GM23338 (cell line): ENCODE results near the gene CAD. TPM values are rescaled to one million over a fixed set of nuclear protein-coding genes. Genes with fewer than 3 reads are reported as not detected.

Source experiments
- ATAC-seq: fragments of 200-7000 bp; cut with Tn5 transposase; 3 replicates; pipeline ENCODE4 v1.9.1; 2020
- DNase-seq: peaks from one replicate; pipeline ENCODE4 v3.0.0-alpha.2; 2015; ENCODE audit warnings: low spot score
- H2AFZ ChIP-seq: fragments of 200-600 bp; sonication (generic); 2 replicates; pipeline ENCODE4 v1.8.0; 2016; ENCODE audit warnings: antibody characterized with exemption, mild to moderate bottlenecking, moderate library complexity
- H3F3A ChIP-seq: fragments of 200-600 bp; sonication (generic); replicated peaks from 2 replicates; pipeline ENCODE4 v1.8.0; 2017; ENCODE audit warnings: antibody characterized with exemption, mixed run types, low read depth
- H3K27ac ChIP-seq: fragments of 200-600 bp; sonication (generic); 2 replicates; pipeline ENCODE4 v1.6.1; 2016; ENCODE audit warnings: low read depth
- H3K27me3 ChIP-seq: fragments of 200-600 bp; sonication (generic); 2 replicates; pipeline ENCODE4 v1.8.0; 2016; ENCODE audit warnings: mild to moderate bottlenecking, mixed run types, moderate library complexity; ENCODE audit not compliant: insufficient read depth
- H3K36me3 ChIP-seq: fragments of 200-600 bp; sonication (generic); 2 replicates; pipeline ENCODE4 v1.8.0; 2016; ENCODE audit warnings: mild to moderate bottlenecking; ENCODE audit not compliant: insufficient read depth
- H3K4me1 ChIP-seq: fragments of 200-600 bp; sonication (generic); 2 replicates; pipeline ENCODE4 v1.8.0; 2016; ENCODE audit warnings: mild to moderate bottlenecking, moderate library complexity; ENCODE audit not compliant: insufficient read depth
- H3K4me2 ChIP-seq: fragments of 200-600 bp; sonication (generic); 2 replicates; pipeline ENCODE4 v1.7.1; 2017; ENCODE audit warnings: mixed run types
- H3K4me3 ChIP-seq: fragments of 200-600 bp; sonication (generic); 2 replicates; pipeline ENCODE4 v1.6.1; 2016; ENCODE audit warnings: mixed run types
- H3K79me2 ChIP-seq: fragments of 200-600 bp; sonication (generic); replicated peaks from 2 replicates; pipeline ENCODE4 v1.8.0; 2017; ENCODE audit warnings: mild to moderate bottlenecking; ENCODE audit not compliant: insufficient read depth
- H3K9me2 ChIP-seq: fragments of 200-600 bp; sonication (generic); 2 replicates; pipeline ENCODE4 v1.8.0; 2017; ENCODE audit not compliant: insufficient read depth
- H4K20me1 ChIP-seq: fragments of 200-600 bp; sonication (generic); replicated peaks from 2 replicates; pipeline ENCODE4 v1.8.0; 2017; ENCODE audit warnings: mild to moderate bottlenecking; ENCODE audit not compliant: insufficient read depth
- H3K27ac Mint-ChIP-seq: 2 replicates; pipeline ENCODE4 v1.8.0; 2020; ENCODE audit warnings: inconsistent platforms, mild to moderate bottlenecking, moderate library complexity, mixed read lengths
- H3K27me3 Mint-ChIP-seq: 3 replicates; pipeline ENCODE4 v1.8.0; 2022; ENCODE audit warnings: low read depth, mild to moderate bottlenecking, moderate library complexity, mixed read lengths, inconsistent platforms; ENCODE audit not compliant: insufficient read depth, poor library complexity
- H3K36me3 Mint-ChIP-seq: 3 replicates; pipeline ENCODE4 v1.8.0; 2021; ENCODE audit warnings: low read depth, mild to moderate bottlenecking, inconsistent platforms, moderate library complexity, mixed read lengths
- H3K4me1 Mint-ChIP-seq: 3 replicates; pipeline ENCODE4 v1.8.0; 2020; ENCODE audit warnings: mild to moderate bottlenecking, inconsistent platforms, mixed read lengths
- H3K4me3 Mint-ChIP-seq: 3 replicates; pipeline ENCODE4 v1.8.0; 2021; ENCODE audit warnings: moderate library complexity, mild to moderate bottlenecking, inconsistent platforms, mixed read lengths
- H3K9me3 Mint-ChIP-seq: 3 replicates; pipeline ENCODE4 v1.8.0; 2020; ENCODE audit warnings: moderate library complexity, mild to moderate bottlenecking, inconsistent platforms, mixed read lengths
- CREB1 ChIP-seq: fragments of 250-450 bp; sonication (Bioruptor Pico); IDR thresholded peaks from 2 replicates; pipeline ENCODE4 v1.5.0; 2020; ENCODE audit warnings: low read depth, mild to moderate bottlenecking, moderate library complexity
- EZH2 ChIP-seq: fragments of 200-600 bp; sonication (generic); IDR thresholded peaks from one replicate; pipeline ENCODE4 v1.8.0; 2017; ENCODE audit warnings: antibody characterized with exemption, mild to moderate bottlenecking, low read depth; ENCODE audit not compliant: unreplicated experiment
- EZH2phosphoT487 ChIP-seq: fragments of 200-600 bp; sonication (generic); IDR thresholded peaks from one replicate; pipeline ENCODE4 v1.8.1; 2018; ENCODE audit warnings: antibody characterized with exemption; ENCODE audit not compliant: unreplicated experiment
- JUNB ChIP-seq: IDR thresholded peaks from one replicate; pipeline ENCODE4 v1.6.1; 2016; ENCODE audit warnings: antibody characterized with exemption; ENCODE audit not compliant: unreplicated experiment
- NANOG ChIP-seq: IDR thresholded peaks from 2 replicates; pipeline ENCODE4 v1.6.1; 2016; ENCODE audit warnings: antibody characterized with exemption, borderline replicate concordance
- POLR2AphosphoS5 ChIP-seq: IDR thresholded peaks from 2 replicates; pipeline ENCODE4 v1.6.1; 2016; ENCODE audit warnings: antibody characterized with exemption, low read depth
- STAT1 ChIP-seq: IDR thresholded peaks from one replicate; pipeline ENCODE4 v1.6.1; 2016; ENCODE audit warnings: antibody characterized with exemption; ENCODE audit not compliant: unreplicated experiment
- ZNF114 ChIP-seq: fragments of 250-450 bp; sonication (Bioruptor Pico); IDR thresholded peaks from 2 replicates; pipeline ENCODE4 v1.5.0; 2020; ENCODE audit warnings: mild to moderate bottlenecking, moderate library complexity
- ZNF331 ChIP-seq: fragments of 250-450 bp; sonication (Bioruptor Pico); IDR thresholded peaks from 2 replicates; pipeline ENCODE4 v1.5.0; 2020; ENCODE audit warnings: low read depth, mild to moderate bottlenecking, moderate library complexity
- polyA plus RNA-seq: library from polyadenylated mRNA; unstranded; fragments of >200 nt; fragmentation: Nextera tagmentation; extraction: Ambion mirVana; gene quantifications from 2 replicates; pipeline ENCODE4 v1.2.1, GENCODE V29; 2016
- total RNA-seq: library from RNA; depleted of rRNA; stranded (reverse); fragments of >200 nt; shearing (Covaris generic); gene quantifications from 2 replicates; pipeline ENCODE4 v1.2.3, GENCODE V29; 2014
- TF ChIP-seq, protein P1 (sequence below): fragments of 250-450 bp; sonication (Bioruptor Pico); IDR thresholded peaks from 2 replicates; pipeline ENCODE4 v1.5.0; 2020; ENCODE audit warnings: mild to moderate bottlenecking, moderate library complexity
- TF ChIP-seq, protein P2 (sequence below), 2 experiments: fragments of 200-600 bp in 1 of 2; sonication (generic) in 1 of 2; conservative IDR thresholded peaks; 2 replicates each; pipeline versions ENCODE4 v1.5.1 to v1.6.1; 2016 to 2017; ENCODE audit warnings: antibody characterized with exemption in 2 of 2, low read depth in 2 of 2, mild to moderate bottlenecking in 2 of 2, moderate library complexity in 1 of 2
- TF ChIP-seq, protein P3 (sequence below): IDR thresholded peaks from one replicate; pipeline ENCODE4 v1.6.1; 2018; ENCODE audit warnings: antibody characterized with exemption; ENCODE audit not compliant: unreplicated experiment
- TF ChIP-seq, protein P4 (sequence below): IDR thresholded peaks from 2 replicates; pipeline ENCODE4 v1.6.1; 2016; ENCODE audit warnings: antibody characterized with exemption

Gene CAD
- total and polyA plus RNA-seq, 2 experiments from 2014 or later = 38.1 to 147 TPM

DNA sequence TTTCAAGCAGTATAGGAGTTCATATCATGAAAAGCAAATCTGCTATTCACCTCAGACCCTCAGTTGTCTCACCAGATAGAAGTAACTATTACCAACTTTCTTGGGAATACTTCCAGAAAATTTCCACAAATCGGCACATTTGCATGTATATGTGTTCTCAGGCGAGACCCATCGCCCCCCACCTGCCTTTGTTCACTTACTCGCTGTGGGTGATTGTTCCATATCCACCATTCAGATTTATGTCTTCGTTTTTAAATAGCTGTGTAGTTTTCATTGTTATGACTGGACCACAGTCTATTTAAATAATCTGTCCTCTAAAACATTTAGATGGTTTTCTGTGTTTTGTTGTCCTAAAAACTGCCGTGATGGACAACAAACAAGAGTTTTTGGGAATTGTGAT lies 68.3 kb downstream of the CAD start:
- H3K4me1 Mint-ChIP-seq = peaks cover 43% of the 10 kb centered on the region
- no peak for ATAC-seq

More for the DNA sequence above, 68.3 kb downstream of the CAD start:
- no peaks in the 10 kb centered on the region for H4K20me1 ChIP-seq
- Mint-ChIP-seq H3K27ac (no peak overlapping the region), H3K36me3 (no peaks in the 10 kb centered on the region), H3K9me3 (no peaks in the 10 kb centered on the region), H3K27me3 (peaks cover 17% of the 10 kb centered on the region), H3K4me3 (no peak overlapping the region)
- peaks cover 27% of the 10 kb centered on the region for H3K4me1 ChIP-seq
- H2AFZ ChIP-seq = no peak overlapping the region
- H3K4me2 ChIP-seq = no peak overlapping the region
- TF ChIP-seq STAT1 (no peak), JUNB (no peak), EZH2phosphoT487 (no peak), POLR2AphosphoS5 (no peak), ZNF114 (no peak), EZH2 (no peak), ZNF331 (CRISPR knock-in tag) (no peak), CREB1 (no peak), NANOG (no peak)
- TF ChIP-seq, protein P1, sequence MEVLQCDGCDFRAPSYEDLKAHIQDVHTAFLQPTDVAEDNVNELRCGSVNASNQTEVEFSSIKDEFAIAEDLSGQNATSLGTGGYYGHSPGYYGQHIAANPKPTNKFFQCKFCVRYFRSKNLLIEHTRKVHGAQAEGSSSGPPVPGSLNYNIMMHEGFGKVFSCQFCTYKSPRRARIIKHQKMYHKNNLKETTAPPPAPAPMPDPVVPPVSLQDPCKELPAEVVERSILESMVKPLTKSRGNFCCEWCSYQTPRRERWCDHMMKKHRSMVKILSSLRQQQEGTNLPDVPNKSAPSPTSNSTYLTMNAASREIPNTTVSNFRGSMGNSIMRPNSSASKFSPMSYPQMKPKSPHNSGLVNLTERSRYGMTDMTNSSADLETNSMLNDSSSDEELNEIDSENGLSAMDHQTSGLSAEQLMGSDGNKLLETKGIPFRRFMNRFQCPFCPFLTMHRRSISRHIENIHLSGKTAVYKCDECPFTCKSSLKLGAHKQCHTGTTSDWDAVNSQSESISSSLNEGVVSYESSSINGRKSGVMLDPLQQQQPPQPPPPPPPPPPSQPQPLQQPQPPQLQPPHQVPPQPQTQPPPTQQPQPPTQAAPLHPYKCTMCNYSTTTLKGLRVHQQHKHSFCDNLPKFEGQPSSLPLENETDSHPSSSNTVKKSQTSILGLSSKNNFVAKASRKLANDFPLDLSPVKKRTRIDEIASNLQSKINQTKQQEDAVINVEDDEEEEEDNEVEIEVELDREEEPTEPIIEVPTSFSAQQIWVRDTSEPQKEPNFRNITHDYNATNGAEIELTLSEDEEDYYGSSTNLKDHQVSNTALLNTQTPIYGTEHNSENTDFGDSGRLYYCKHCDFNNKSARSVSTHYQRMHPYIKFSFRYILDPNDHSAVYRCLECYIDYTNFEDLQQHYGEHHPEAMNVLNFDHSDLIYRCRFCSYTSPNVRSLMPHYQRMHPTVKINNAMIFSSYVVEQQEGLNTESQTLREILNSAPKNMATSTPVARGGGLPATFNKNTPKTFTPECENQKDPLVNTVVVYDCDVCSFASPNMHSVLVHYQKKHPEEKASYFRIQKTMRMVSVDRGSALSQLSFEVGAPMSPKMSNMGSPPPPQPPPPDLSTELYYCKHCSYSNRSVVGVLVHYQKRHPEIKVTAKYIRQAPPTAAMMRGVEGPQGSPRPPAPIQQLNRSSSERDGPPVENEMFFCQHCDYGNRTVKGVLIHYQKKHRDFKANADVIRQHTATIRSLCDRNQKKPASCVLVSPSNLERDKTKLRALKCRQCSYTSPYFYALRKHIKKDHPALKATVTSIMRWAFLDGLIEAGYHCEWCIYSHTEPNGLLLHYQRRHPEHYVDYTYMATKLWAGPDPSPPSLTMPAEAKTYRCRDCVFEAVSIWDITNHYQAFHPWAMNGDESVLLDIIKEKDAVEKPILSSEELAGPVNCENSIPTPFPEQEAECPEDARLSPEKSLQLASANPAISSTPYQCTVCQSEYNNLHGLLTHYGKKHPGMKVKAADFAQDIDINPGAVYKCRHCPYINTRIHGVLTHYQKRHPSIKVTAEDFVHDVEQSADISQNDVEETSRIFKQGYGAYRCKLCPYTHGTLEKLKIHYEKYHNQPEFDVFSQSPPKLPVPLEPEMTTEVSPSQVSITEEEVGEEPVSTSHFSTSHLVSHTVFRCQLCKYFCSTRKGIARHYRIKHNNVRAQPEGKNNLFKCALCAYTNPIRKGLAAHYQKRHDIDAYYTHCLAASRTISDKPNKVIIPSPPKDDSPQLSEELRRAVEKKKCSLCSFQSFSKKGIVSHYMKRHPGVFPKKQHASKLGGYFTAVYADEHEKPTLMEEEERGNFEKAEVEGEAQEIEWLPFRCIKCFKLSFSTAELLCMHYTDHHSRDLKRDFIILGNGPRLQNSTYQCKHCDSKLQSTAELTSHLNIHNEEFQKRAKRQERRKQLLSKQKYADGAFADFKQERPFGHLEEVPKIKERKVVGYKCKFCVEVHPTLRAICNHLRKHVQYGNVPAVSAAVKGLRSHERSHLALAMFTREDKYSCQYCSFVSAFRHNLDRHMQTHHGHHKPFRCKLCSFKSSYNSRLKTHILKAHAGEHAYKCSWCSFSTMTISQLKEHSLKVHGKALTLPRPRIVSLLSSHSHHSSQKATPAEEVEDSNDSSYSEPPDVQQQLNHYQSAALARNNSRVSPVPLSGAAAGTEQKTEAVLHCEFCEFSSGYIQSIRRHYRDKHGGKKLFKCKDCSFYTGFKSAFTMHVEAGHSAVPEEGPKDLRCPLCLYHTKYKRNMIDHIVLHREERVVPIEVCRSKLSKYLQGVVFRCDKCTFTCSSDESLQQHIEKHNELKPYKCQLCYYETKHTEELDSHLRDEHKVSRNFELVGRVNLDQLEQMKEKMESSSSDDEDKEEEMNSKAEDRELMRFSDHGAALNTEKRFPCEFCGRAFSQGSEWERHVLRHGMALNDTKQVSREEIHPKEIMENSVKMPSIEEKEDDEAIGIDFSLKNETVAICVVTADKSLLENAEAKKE (CRISPR knock-in tag) = no peak
- TF ChIP-seq, protein P2, sequence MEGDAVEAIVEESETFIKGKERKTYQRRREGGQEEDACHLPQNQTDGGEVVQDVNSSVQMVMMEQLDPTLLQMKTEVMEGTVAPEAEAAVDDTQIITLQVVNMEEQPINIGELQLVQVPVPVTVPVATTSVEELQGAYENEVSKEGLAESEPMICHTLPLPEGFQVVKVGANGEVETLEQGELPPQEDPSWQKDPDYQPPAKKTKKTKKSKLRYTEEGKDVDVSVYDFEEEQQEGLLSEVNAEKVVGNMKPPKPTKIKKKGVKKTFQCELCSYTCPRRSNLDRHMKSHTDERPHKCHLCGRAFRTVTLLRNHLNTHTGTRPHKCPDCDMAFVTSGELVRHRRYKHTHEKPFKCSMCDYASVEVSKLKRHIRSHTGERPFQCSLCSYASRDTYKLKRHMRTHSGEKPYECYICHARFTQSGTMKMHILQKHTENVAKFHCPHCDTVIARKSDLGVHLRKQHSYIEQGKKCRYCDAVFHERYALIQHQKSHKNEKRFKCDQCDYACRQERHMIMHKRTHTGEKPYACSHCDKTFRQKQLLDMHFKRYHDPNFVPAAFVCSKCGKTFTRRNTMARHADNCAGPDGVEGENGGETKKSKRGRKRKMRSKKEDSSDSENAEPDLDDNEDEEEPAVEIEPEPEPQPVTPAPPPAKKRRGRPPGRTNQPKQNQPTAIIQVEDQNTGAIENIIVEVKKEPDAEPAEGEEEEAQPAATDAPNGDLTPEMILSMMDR (conservative IDR thresholded peaks at IDR 0.05; ENCODE audit: low read depth in 2 of 2) = no peak
- TF ChIP-seq, protein P3, sequence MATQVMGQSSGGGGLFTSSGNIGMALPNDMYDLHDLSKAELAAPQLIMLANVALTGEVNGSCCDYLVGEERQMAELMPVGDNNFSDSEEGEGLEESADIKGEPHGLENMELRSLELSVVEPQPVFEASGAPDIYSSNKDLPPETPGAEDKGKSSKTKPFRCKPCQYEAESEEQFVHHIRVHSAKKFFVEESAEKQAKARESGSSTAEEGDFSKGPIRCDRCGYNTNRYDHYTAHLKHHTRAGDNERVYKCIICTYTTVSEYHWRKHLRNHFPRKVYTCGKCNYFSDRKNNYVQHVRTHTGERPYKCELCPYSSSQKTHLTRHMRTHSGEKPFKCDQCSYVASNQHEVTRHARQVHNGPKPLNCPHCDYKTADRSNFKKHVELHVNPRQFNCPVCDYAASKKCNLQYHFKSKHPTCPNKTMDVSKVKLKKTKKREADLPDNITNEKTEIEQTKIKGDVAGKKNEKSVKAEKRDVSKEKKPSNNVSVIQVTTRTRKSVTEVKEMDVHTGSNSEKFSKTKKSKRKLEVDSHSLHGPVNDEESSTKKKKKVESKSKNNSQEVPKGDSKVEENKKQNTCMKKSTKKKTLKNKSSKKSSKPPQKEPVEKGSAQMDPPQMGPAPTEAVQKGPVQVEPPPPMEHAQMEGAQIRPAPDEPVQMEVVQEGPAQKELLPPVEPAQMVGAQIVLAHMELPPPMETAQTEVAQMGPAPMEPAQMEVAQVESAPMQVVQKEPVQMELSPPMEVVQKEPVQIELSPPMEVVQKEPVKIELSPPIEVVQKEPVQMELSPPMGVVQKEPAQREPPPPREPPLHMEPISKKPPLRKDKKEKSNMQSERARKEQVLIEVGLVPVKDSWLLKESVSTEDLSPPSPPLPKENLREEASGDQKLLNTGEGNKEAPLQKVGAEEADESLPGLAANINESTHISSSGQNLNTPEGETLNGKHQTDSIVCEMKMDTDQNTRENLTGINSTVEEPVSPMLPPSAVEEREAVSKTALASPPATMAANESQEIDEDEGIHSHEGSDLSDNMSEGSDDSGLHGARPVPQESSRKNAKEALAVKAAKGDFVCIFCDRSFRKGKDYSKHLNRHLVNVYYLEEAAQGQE = no peak
- TF ChIP-seq, protein P4, sequence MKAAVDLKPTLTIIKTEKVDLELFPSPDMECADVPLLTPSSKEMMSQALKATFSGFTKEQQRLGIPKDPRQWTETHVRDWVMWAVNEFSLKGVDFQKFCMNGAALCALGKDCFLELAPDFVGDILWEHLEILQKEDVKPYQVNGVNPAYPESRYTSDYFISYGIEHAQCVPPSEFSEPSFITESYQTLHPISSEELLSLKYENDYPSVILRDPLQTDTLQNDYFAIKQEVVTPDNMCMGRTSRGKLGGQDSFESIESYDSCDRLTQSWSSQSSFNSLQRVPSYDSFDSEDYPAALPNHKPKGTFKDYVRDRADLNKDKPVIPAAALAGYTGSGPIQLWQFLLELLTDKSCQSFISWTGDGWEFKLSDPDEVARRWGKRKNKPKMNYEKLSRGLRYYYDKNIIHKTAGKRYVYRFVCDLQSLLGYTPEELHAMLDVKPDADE = no peak
- H3K79me2 ChIP-seq = no peaks in the 10 kb centered on the region
- DNase-seq = no peak
- peaks cover 4% of the 10 kb centered on the region; the same call in 1 of the 2 replicates for H3K9me2 ChIP-seq
- peaks cover 13% of the 10 kb centered on the region for H3F3A ChIP-seq
- no peak overlapping the region for H3K27ac ChIP-seq
- H3K4me3 ChIP-seq = no peak overlapping the region
- no peaks in the 10 kb centered on the region for H3K36me3 ChIP-seq
- no peaks in the 10 kb centered on the region for H3K27me3 ChIP-seq
